Glomerular endothelial cell (primary cell): ENCODE results near the gene MARCHF4. TPM values are rescaled to one million over a fixed set of nuclear protein-coding genes. Genes with fewer than 3 reads are reported as not detected.

Experiments
- total RNA-seq: library from RNA; depleted of rRNA; stranded (reverse); fragments of >200 nt; gene quantifications from 2 replicates; pipeline ENCODE4 v1.2.3, GENCODE V29; 2015

Gene MARCHF4
- total RNA-seq, 1 donor from 2014 or later = 29.5 TPM

Other genes starting within 250 kb of the MARCHF4 start
- gene SMARCAL1, start 40.0 kb upstream of the MARCHF4 start, total RNA-seq = 36.4 and 52.9 TPM in 2 replicates
- 1,125 and 1,716 TPM in 2 replicates for gene RPL37A, start 126.4 kb upstream of the MARCHF4 start, total RNA-seq